GM21825 (cell line): ENCODE results near the gene TGFBR3L.

ENCODE experiments used
- ATAC-seq: cut with Tn5 transposase; IDR thresholded peaks from one replicate; pipeline ENCODE4 v1.9.1; 2021; ENCODE audit warnings: mild to moderate bottlenecking, moderate library complexity; ENCODE audit not compliant: unreplicated experiment

The TGFBR3L gene

GRCh38 chr19:7903244-7904073 is 11.2 kb upstream of the TGFBR3L start, which contains the start of gene MAP2K7:
Gene MAP2K7, plus strand, starts transcription at chr19:7903877. Its CDS starts 68 bp downstream, at chr19:7903945.
- ATAC-seq, result peak; percentile 74

GRCh38 chr19:7904074-7905020 is 10.3 kb upstream of the TGFBR3L start:
- peak; percentile 26 for ATAC-seq

GRCh38 chr19:7905268-7905667 is 9.4 kb upstream of the TGFBR3L start:
- no peak for ATAC-seq

GRCh38 chr19:7905859-7906258 is 8.8 kb upstream of the TGFBR3L start:
- ATAC-seq, result no peak

GRCh38 chr19:7907122-7907521 is 7.5 kb upstream of the TGFBR3L start:
- no peak for ATAC-seq

- no peak for ATAC-seq
These were observed 7.1 kb upstream of the TGFBR3L start for GRCh38 chr19:7907544-7907943.

- ATAC-seq, result no peak
These were observed 6.4 kb upstream of the TGFBR3L start for GRCh38 chr19:7908078-7908699.

- ATAC-seq, result no peak
These were observed 5.7 kb upstream of the TGFBR3L start for GRCh38 chr19:7908742-7909461.

- no peak for ATAC-seq
These were observed 5.1 kb upstream of the TGFBR3L start for GRCh38 chr19:7909471-7910067.

GRCh38 chr19:7910321-7911161 is 4.1 kb upstream of the TGFBR3L start:
- no peak for ATAC-seq

GRCh38 chr19:7911508-7912143 is 3.0 kb upstream of the TGFBR3L start:
- no peak for ATAC-seq

- no peak for ATAC-seq
These were observed 2.4 kb upstream of the TGFBR3L start for GRCh38 chr19:7912144-7912696.

- no peak for ATAC-seq
These were observed 1.7 kb upstream of the TGFBR3L start for GRCh38 chr19:7912697-7913564.

- no peak for ATAC-seq
These were observed 978 bp upstream of the TGFBR3L start for GRCh38 chr19:7913652-7914051.

GRCh38 chr19:7914099-7914498 is 531 bp upstream of the TGFBR3L start:
- no peak for ATAC-seq

- ATAC-seq, result no peak
These were observed 846 bp downstream of the TGFBR3L start for GRCh38 chr19:7915250-7916102.
